Ectodermal cell (in vitro differentiated cells): ENCODE data around the gene GEN1.

ENCODE experiments used
- H3K27ac ChIP-seq: 2 replicates; pipeline ENCODE4 v1.7.0; 2013; ENCODE audit warnings: mild to moderate bottlenecking, low read depth, low read length; ENCODE audit not compliant: insufficient read depth, poor library complexity, severe bottlenecking
- H3K27me3 ChIP-seq: 2 replicates; pipeline ENCODE4 v1.7.0; 2013; ENCODE audit warnings: mild to moderate bottlenecking, low read length; ENCODE audit not compliant: insufficient read depth, control insufficient read depth, poor library complexity, severe bottlenecking
- H3K36me3 ChIP-seq: one replicate; pipeline ENCODE4 v1.7.0; 2013; ENCODE audit warnings: low read length; ENCODE audit not compliant: control insufficient read depth, insufficient read depth
- H3K4me1 ChIP-seq: one replicate; pipeline ENCODE4 v1.7.0; 2013; ENCODE audit warnings: low read length; ENCODE audit not compliant: control insufficient read depth, insufficient read depth
- H3K4me3 ChIP-seq: 2 replicates; pipeline ENCODE4 v1.7.0; 2013; ENCODE audit warnings: low read depth, low read length, control low read depth; ENCODE audit not compliant: insufficient read depth
- H3K9me3 ChIP-seq: 2 replicates; pipeline ENCODE4 v1.7.0; 2013; ENCODE audit warnings: mild to moderate bottlenecking, low read length, moderate library complexity; ENCODE audit not compliant: control insufficient read depth
- WGBS, 2 experiments: methylation state at CpG; one replicate each; pipeline ENCODE4 v1.1.7; 2013; ENCODE audit warnings: missing lambda C conversion rate in 2 of 2; 5-methylcytosine and 5-hydroxymethylcytosine counted together

The GEN1 gene

GRCh38 chr2:17793296-17793695, 39.4 kb downstream of the GEN1 start:
- Histone ChIP-seq H3K27me3 (no peaks in the 10 kb centered on the region), H3K4me3 (no peak overlapping the region), H3K4me1 (no peaks in the 10 kb centered on the region), H3K27ac (no peak overlapping the region), H3K36me3 (no peaks in the 10 kb centered on the region), H3K9me3 (no peaks in the 10 kb centered on the region)
- 84 to 97% methylated on average over 4 of the region's 4 CpGs for WGBS, 2 experiments

- Histone ChIP-seq H3K4me3 (no peak overlapping the region), H3K4me1 (no peaks in the 10 kb centered on the region), H3K27me3 (no peaks in the 10 kb centered on the region), H3K27ac (no peak overlapping the region), H3K9me3 (no peaks in the 10 kb centered on the region), H3K36me3 (no peaks in the 10 kb centered on the region)
- WGBS, 2 experiments = 82 to 86% methylated on average over 6 of the region's 6 CpGs
Measured at GRCh38 chr2:17793803-17794354, 39.9 kb downstream of the GEN1 start.

GRCh38 chr2:17795309-17795708, 41.4 kb downstream of the GEN1 start:
- H3K36me3 ChIP-seq = no peaks in the 10 kb centered on the region
- H3K27me3 ChIP-seq = no peaks in the 10 kb centered on the region
- no peaks in the 10 kb centered on the region for H3K9me3 ChIP-seq
- no peak overlapping the region for H3K4me3 ChIP-seq
- WGBS, 2 experiments = 94 to 96% methylated on average over 5 of the region's 5 CpGs
- H3K27ac ChIP-seq = no peak overlapping the region
- H3K4me1 ChIP-seq = no peaks in the 10 kb centered on the region

GRCh38 chr2:17798338-17798737, 44.4 kb downstream of the GEN1 start:
- H3K36me3 ChIP-seq = no peaks in the 10 kb centered on the region
- no peaks in the 10 kb centered on the region for H3K9me3 ChIP-seq
- WGBS, 2 experiments = 95 to 96% methylated on average over 4 of the region's 4 CpGs
- H3K27me3 ChIP-seq = no peaks in the 10 kb centered on the region
- no peaks in the 10 kb centered on the region for H3K4me1 ChIP-seq
- no peak overlapping the region for H3K27ac ChIP-seq
- H3K4me3 ChIP-seq = no peak overlapping the region

- no peak overlapping the region for H3K27ac ChIP-seq
- H3K4me3 ChIP-seq = no peak overlapping the region
- H3K4me1 ChIP-seq = no peaks in the 10 kb centered on the region
- no peaks in the 10 kb centered on the region for H3K27me3 ChIP-seq
- no peaks in the 10 kb centered on the region for H3K9me3 ChIP-seq
- no peaks in the 10 kb centered on the region for H3K36me3 ChIP-seq
- WGBS, 2 experiments = 82 to 86% methylated on average over 7 of the region's 7 CpGs
Measured at GRCh38 chr2:17799301-17800120, 45.6 kb downstream of the GEN1 start.

GRCh38 chr2:17800219-17800618, 46.3 kb downstream of the GEN1 start:
- no peak overlapping the region for H3K27ac ChIP-seq

GRCh38 chr2:17800693-17801458, 46.9 kb downstream of the GEN1 start:
- 91 to 98% methylated on average over 1 of the region's 1 CpG for WGBS, 2 experiments
- H3K36me3 ChIP-seq = no peaks in the 10 kb centered on the region
- H3K4me1 ChIP-seq = no peaks in the 10 kb centered on the region
- no peak overlapping the region for H3K4me3 ChIP-seq
- H3K9me3 ChIP-seq = no peaks in the 10 kb centered on the region
- no peaks in the 10 kb centered on the region for H3K27me3 ChIP-seq
- no peak overlapping the region for H3K27ac ChIP-seq

More at GRCh38 chr2:17800219-17800618, 46.3 kb downstream of the GEN1 start:
- H3K9me3 ChIP-seq = no peaks in the 10 kb centered on the region
- H3K4me1 ChIP-seq = no peaks in the 10 kb centered on the region
- 74 to 79% methylated on average over 5 of the region's 5 CpGs for WGBS, 2 experiments
- H3K4me3 ChIP-seq = no peak overlapping the region
- no peaks in the 10 kb centered on the region for H3K36me3 ChIP-seq
- H3K27me3 ChIP-seq = no peaks in the 10 kb centered on the region

- no peaks in the 10 kb centered on the region for H3K36me3 ChIP-seq
- 83 to 86% methylated on average over 2 to 3 of the region's 3 CpGs for WGBS, 2 experiments
Measured at GRCh38 chr2:17803497-17803896, 49.6 kb downstream of the GEN1 start.

GRCh38 chr2:17804358-17804757, 50.4 kb downstream of the GEN1 start:
- no peaks in the 10 kb centered on the region for H3K27me3 ChIP-seq
- no peak overlapping the region for H3K4me3 ChIP-seq
- no peaks in the 10 kb centered on the region for H3K4me1 ChIP-seq
- WGBS, 2 experiments = 91 to 93% methylated on average over 3 of the region's 3 CpGs
- no peak overlapping the region for H3K27ac ChIP-seq
- H3K36me3 ChIP-seq = no peaks in the 10 kb centered on the region
- H3K9me3 ChIP-seq = no peaks in the 10 kb centered on the region

More at GRCh38 chr2:17803497-17803896, 49.6 kb downstream of the GEN1 start:
- Histone ChIP-seq H3K4me3 (no peak overlapping the region), H3K27me3 (no peaks in the 10 kb centered on the region), H3K9me3 (no peaks in the 10 kb centered on the region), H3K27ac (no peak overlapping the region), H3K4me1 (no peaks in the 10 kb centered on the region)

- Histone ChIP-seq H3K27me3 (no peaks in the 10 kb centered on the region), H3K27ac (no peak overlapping the region), H3K4me1 (no peaks in the 10 kb centered on the region), H3K36me3 (no peaks in the 10 kb centered on the region), H3K4me3 (no peak overlapping the region), H3K9me3 (no peaks in the 10 kb centered on the region)
- WGBS, 2 experiments = 92 to 93% methylated on average over 2 of the region's 2 CpGs
Measured at GRCh38 chr2:17805166-17805565, 51.2 kb downstream of the GEN1 start.
